B cell (primary cell): ENCODE results near the gene OR51G1. TPM values are rescaled to one million over a fixed set of nuclear protein-coding genes. Genes with fewer than 3 reads are reported as not detected.

Source experiments
- ATAC-seq: fragments of 200-7000 bp; cut with Tn5 transposase; one replicate; pipeline ENCODE4 v1.10.0; 2021; ENCODE audit warnings: low read depth, mild to moderate bottlenecking, moderate number of reproducible peaks, moderate library complexity
- CTCF ChIA-PET: fragments of 350-600 bp; sonication (Branson Sonifier 250); formaldehyde crosslinking; loops from one replicate; lab custom pipeline; 2021; ENCODE audit warnings: antibody characterized with exemption, inconsistent platforms; lab: Charles Lee
- POLR2A ChIA-PET: fragments of 350-600 bp; sonication (Branson Sonifier 250); formaldehyde crosslinking; loops from one replicate; lab custom pipeline; 2021; ENCODE audit warnings: antibody characterized with exemption; lab: Charles Lee
- DNase-seq: peaks from one replicate; pipeline ENCODE4 v3.0.0; 2013
- H2AFZ ChIP-seq: 2 replicates; pipeline ENCODE4 v1.6.1; 2012; ENCODE audit warnings: mild to moderate bottlenecking, low read depth, low read length; ENCODE audit not compliant: insufficient read depth, poor library complexity, severe bottlenecking
- H3K27ac ChIP-seq, 2 donors: 1 replicate in 1 of 2; 2 replicates in 1 of 2; pipeline ENCODE4 v1.5.1; 2012 to 2013; ENCODE audit warnings: low read length in 2 of 2, mild to moderate bottlenecking in 2 of 2, moderate library complexity in 1 of 2
- H3K27me3 ChIP-seq, 4 experiments: fragments of 200-600 bp in 1 of 4; sonication (generic) in 1 of 4; replicated peaks in 1 of 4; 1 replicate in 2 of 4; 2 replicates in 2 of 4; pipeline versions ENCODE4 v1.6.1 to v1.7.0; 2013 to 2016; ENCODE audit warnings: low read length in 3 of 4, mild to moderate bottlenecking in 2 of 4, mixed read lengths in 1 of 4, moderate library complexity in 1 of 4; ENCODE audit not compliant: insufficient read depth in 4 of 4, control insufficient read depth in 3 of 4; ENCODE audit errors: control extremely low read depth in 1 of 4
- H3K36me3 ChIP-seq, 2 experiments: replicated peaks in 1 of 2; 1 replicate in 1 of 2; 2 replicates in 1 of 2; pipeline versions ENCODE4 v1.6.1 to v1.7.1; 2013; ENCODE audit warnings: low read length in 1 of 2; ENCODE audit not compliant: insufficient read depth in 2 of 2, control insufficient read depth in 1 of 2; ENCODE audit errors: control extremely low read depth in 1 of 2, extremely low read depth in 1 of 2
- H3K4me1 ChIP-seq, 2 donors: fragments of 200-600 bp in 1 of 2; sonication (generic) in 1 of 2; 1 replicate in 1 of 2; 2 replicates in 1 of 2; pipeline versions ENCODE4 v1.5.1 to v1.6.1; 2013 to 2017; ENCODE audit warnings: low read length in 2 of 2; ENCODE audit not compliant: control insufficient read depth in 2 of 2, insufficient read depth in 2 of 2
- H3K4me2 ChIP-seq: replicated peaks from 2 replicates; pipeline ENCODE3; 2012; ENCODE audit warnings: mild to moderate bottlenecking, low read depth, low read length; ENCODE audit not compliant: poor library complexity, severe bottlenecking
- H3K4me3 ChIP-seq, 5 experiments: fragments of 200-600 bp in 1 of 5; sonication (generic) in 1 of 5; 1 replicate in 3 of 5; 2 replicates in 2 of 5; pipeline versions ENCODE4 v1.5.1 to v1.7.0; 2011 to 2016; ENCODE audit warnings: low read length in 4 of 5, mild to moderate bottlenecking in 4 of 5, low read depth in 2 of 5, control low read depth in 1 of 5, moderate library complexity in 1 of 5; ENCODE audit not compliant: insufficient read depth in 1 of 5; ENCODE audit errors: control extremely low read depth in 1 of 5, extremely low read depth in 1 of 5
- H3K79me2 ChIP-seq: fragments of 200-600 bp; sonication (generic); one replicate; pipeline ENCODE4 v1.6.0; 2016; ENCODE audit warnings: low read length; ENCODE audit not compliant: control insufficient read depth, insufficient read depth
- H3K9ac ChIP-seq: fragments of 200-600 bp; sonication (generic); 2 replicates; pipeline ENCODE4 v1.6.1; 2017; ENCODE audit warnings: mild to moderate bottlenecking, low read length, moderate library complexity
- H3K9me3 ChIP-seq, 3 donors: one replicate each; pipeline versions ENCODE4 v1.6.1 to v1.7.1; 2013; ENCODE audit warnings: low read length in 2 of 3; ENCODE audit not compliant: control insufficient read depth in 2 of 3, insufficient read depth in 1 of 3; ENCODE audit errors: control extremely low read depth in 1 of 3
- H4K20me1 ChIP-seq: 2 replicates; pipeline ENCODE4 v1.6.0; 2012; ENCODE audit warnings: mild to moderate bottlenecking, low read length; ENCODE audit not compliant: insufficient read depth, control insufficient read depth, poor library complexity, severe bottlenecking
- H3K27ac Mint-ChIP-seq: one replicate; pipeline ENCODE4 v1.8.0; 2021; ENCODE audit warnings: mixed read lengths
- H3K27me3 Mint-ChIP-seq: one replicate; pipeline ENCODE4 v1.8.0; 2021; ENCODE audit warnings: mixed read lengths
- H3K4me1 Mint-ChIP-seq: one replicate; pipeline ENCODE4 v1.8.0; 2021; ENCODE audit warnings: mixed read lengths
- H3K4me3 Mint-ChIP-seq: one replicate; pipeline ENCODE4 v1.8.0; 2021; ENCODE audit warnings: mixed read lengths
- H3K9me3 Mint-ChIP-seq: one replicate; pipeline ENCODE4 v1.8.0; 2022; ENCODE audit warnings: mixed read lengths; ENCODE audit not compliant: insufficient read depth
- EZH2 ChIP-seq: IDR thresholded peaks from 2 replicates; pipeline ENCODE4 v1.6.1; 2012; ENCODE audit warnings: borderline replicate concordance, low read depth, mild to moderate bottlenecking, moderate library complexity, low read length; ENCODE audit not compliant: insufficient read depth, poor library complexity, severe bottlenecking
- WGBS: methylation state at CpG from one replicate; pipeline ENCODE4 v1.1.5; 2013; ENCODE audit warnings: missing lambda C conversion rate; ENCODE audit not compliant: insufficient coverage; 5-methylcytosine and 5-hydroxymethylcytosine counted together
- intact Hi-C: fragments of 100-400 bp; cut with micrococcal nuclease; formaldehyde crosslinking; loops from one replicate; pipeline ENCODE4 v1.10.0; 2022
- polyA plus RNA-seq: library from polyadenylated mRNA; depleted of rRNA; stranded (reverse); fragments of >200 nt; gene quantifications from 2 replicates; pipeline ENCODE4 v1.2.3, GENCODE V29; 2012
- total RNA-seq, 2 donors: library from RNA; stranded (reverse); fragments of 120-200 nt in 1 of 2; gene quantifications; 1 replicate in 1 of 2; 2 replicates in 1 of 2; pipeline versions ENCODE4 v1.2.3 to v1.2.4, GENCODE V29; 2013 to 2022
- TF ChIP-seq, protein P1 (sequence below): fragments of 200-600 bp; IDR thresholded peaks from one replicate; pipeline ENCODE4 v1.8.0; 2022; ENCODE audit warnings: antibody characterized with exemption, mild to moderate bottlenecking

The OR51G1 gene
- total and polyA plus RNA-seq, 2 donors (not counting 1 experiment from before 2014, with no cell fraction given): not detected

DNA sequence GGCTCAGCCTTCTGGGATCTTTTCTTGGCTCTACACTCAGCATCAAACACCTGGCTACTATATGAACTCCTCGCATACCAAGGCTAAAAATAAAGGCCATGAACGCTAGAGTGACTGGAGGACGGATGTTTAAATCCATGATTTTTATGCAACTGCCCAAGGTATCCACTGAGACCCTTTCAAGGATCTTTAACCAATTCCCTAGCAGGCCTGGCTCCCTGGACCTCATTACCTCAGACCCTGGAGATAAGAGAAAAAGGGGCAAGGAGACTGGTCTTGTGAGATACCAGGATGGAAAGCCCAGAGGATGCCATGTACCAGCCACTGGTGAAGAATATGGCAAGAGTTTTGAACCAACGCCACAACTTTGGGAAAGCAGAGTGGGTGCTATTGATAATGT is 4.9 kb downstream of the OR51G1 start, which contains the start of gene OR51G2:
TSS of gene OR51G2 (minus strand) at position 101 of the 400 bp plus-strand sequence. CDS start 3,687 bp downstream, outside the sequence.
- DNase-seq (no peak), ATAC-seq (no peak)
- ChIA-PET CTCF (interaction anchor here (1.0 kb wide), 1 partner anchor 8 kb away, joined by 3 read pairs; no protein-coding TSS in a partner anchor), POLR2A (no interaction called here)
- intact Hi-C loops: no loop called here
- Histone ChIP-seq H3K27me3 (no peaks in the 10 kb centered on the region), H4K20me1 (no peaks in the 10 kb centered on the region), H2AFZ (no peak within 1 kb of the TSS), H3K9ac (no peak within 1 kb of the TSS), H3K4me3 (no peak within 1 kb of the TSS), H3K36me3 (no peaks in the 10 kb centered on the region), H3K27ac (no peak within 1 kb of the TSS), H3K79me2 (no peaks in the 10 kb centered on the region), H3K4me2 (no peak within 1 kb of the TSS), H3K4me1 (no peaks in the 10 kb centered on the region), H3K9me3 (no peaks in the 10 kb centered on the region)
- Mint-ChIP-seq H3K4me3 (no peak within 1 kb of the TSS), H3K27me3 (no peaks in the 10 kb centered on the region), H3K27ac (no peak within 1 kb of the TSS), H3K9me3 (no peaks in the 10 kb centered on the region), H3K4me1 (no peaks in the 10 kb centered on the region)
- WGBS: 100% methylated on average over 1 of the region's 4 CpGs
- TF ChIP-seq, protein P1, sequence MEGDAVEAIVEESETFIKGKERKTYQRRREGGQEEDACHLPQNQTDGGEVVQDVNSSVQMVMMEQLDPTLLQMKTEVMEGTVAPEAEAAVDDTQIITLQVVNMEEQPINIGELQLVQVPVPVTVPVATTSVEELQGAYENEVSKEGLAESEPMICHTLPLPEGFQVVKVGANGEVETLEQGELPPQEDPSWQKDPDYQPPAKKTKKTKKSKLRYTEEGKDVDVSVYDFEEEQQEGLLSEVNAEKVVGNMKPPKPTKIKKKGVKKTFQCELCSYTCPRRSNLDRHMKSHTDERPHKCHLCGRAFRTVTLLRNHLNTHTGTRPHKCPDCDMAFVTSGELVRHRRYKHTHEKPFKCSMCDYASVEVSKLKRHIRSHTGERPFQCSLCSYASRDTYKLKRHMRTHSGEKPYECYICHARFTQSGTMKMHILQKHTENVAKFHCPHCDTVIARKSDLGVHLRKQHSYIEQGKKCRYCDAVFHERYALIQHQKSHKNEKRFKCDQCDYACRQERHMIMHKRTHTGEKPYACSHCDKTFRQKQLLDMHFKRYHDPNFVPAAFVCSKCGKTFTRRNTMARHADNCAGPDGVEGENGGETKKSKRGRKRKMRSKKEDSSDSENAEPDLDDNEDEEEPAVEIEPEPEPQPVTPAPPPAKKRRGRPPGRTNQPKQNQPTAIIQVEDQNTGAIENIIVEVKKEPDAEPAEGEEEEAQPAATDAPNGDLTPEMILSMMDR: no peak

DNA sequence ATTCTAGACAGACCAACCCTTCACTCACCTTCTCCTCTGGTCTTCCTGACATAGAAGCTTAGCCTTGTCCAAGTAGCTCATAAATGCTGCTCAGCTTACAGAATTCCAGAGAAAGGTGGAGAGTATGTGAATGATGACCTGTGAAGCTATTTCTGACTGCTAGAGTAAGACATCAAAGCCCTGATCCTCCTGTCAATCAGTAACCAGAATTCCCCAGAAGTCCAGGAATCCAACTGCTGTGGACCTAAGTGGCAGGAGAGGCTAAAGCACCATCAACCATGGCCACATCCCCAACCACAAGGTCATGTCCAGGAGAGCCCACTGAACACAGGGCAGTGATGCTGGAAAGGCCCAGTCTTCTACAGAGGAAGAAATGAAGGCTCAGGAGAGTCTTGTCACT is 7.6 kb downstream of the OR51G1 start:
- DNase-seq: no peak
- TF ChIP-seq EZH2: no peak
- TF ChIP-seq, protein P1: no peak
- Mint-ChIP-seq H3K27me3 (no peaks in the 10 kb centered on the region), H3K9me3 (no peaks in the 10 kb centered on the region), H3K4me1 (no peaks in the 10 kb centered on the region), H3K4me3 (no peak overlapping the region), H3K27ac (no peak overlapping the region)
- Histone ChIP-seq H2AFZ (no peak overlapping the region), H3K9ac (no peak overlapping the region), H4K20me1 (no peaks in the 10 kb centered on the region), H3K79me2 (no peaks in the 10 kb centered on the region), H3K4me3 (no peak overlapping the region), H3K9me3 (no peaks in the 10 kb centered on the region), H3K4me2 (no peak overlapping the region), H3K27me3 (no peaks in the 10 kb centered on the region), H3K27ac (no peak overlapping the region), H3K36me3 (no peaks in the 10 kb centered on the region), H3K4me1 (no peaks in the 10 kb centered on the region)
- ATAC-seq: no peak
- CTCF ChIA-PET: no interaction called here
- intact Hi-C loops: no loop called here
- POLR2A ChIA-PET: no interaction called here
